LNCaP clone FGC (cell line): ENCODE measurements around the gene RAP2A.

Source experiments
- DNase-seq: peaks from one replicate; pipeline ENCODE4 v3.0.0-alpha.2; 2011; ENCODE audit warnings: low read depth
- H3K4me3 ChIP-seq: 2 replicates; pipeline ENCODE4 v1.5.1; 2011; ENCODE audit warnings: mild to moderate bottlenecking, low read depth, low read length, control low read depth
- TF ChIP-seq, protein P1 (sequence below): IDR thresholded peaks from 2 replicates; pipeline ENCODE4 v1.5.1; 2012; ENCODE audit warnings: mild to moderate bottlenecking; ENCODE audit not compliant: control insufficient read depth, insufficient read depth; ENCODE audit errors: extremely low read depth

RAP2A gene

DNA sequence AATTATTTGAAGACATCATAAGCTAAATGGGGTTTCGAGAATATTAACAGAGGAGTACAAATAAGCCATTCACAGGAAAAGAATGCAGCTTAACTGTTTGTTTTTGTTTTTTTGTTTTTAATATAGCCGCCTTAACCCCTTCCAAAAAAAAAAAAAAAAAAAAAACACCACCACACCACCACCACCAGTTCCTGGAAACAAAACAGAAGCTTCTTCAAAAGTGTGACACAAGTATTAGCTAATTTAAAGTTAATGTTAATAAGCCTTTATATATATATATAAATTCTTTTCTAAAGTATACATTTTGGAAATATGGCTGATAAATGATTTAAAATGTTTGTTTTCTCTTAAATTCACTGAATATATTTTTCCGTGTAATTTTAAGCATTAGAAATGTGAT is 1.4 kb downstream of the RAP2A start:
- TF ChIP-seq, protein P1, sequence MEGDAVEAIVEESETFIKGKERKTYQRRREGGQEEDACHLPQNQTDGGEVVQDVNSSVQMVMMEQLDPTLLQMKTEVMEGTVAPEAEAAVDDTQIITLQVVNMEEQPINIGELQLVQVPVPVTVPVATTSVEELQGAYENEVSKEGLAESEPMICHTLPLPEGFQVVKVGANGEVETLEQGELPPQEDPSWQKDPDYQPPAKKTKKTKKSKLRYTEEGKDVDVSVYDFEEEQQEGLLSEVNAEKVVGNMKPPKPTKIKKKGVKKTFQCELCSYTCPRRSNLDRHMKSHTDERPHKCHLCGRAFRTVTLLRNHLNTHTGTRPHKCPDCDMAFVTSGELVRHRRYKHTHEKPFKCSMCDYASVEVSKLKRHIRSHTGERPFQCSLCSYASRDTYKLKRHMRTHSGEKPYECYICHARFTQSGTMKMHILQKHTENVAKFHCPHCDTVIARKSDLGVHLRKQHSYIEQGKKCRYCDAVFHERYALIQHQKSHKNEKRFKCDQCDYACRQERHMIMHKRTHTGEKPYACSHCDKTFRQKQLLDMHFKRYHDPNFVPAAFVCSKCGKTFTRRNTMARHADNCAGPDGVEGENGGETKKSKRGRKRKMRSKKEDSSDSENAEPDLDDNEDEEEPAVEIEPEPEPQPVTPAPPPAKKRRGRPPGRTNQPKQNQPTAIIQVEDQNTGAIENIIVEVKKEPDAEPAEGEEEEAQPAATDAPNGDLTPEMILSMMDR, result no peak
- peak overlapping the region; percentile 60 for H3K4me3 ChIP-seq
- no peak for DNase-seq

DNA sequence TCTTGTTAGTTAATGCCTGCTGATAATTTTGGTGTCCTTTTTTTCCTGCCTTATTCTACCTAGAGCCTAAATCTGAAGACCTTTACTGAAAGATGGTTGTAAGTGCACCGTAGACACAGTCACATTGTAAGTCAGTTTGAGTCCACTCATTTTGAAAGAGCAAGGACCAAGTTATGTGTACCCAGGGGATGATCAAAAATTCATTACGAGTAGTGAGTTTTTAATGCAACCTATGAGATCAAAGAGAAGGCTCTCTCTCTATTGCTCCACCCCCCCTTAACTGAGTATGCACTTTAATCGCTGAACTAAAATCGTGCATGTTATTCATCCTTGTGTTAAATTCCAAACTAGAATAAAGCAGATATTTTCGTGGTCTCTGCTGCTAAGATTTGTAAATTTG is 1.8 kb downstream of the RAP2A start:
- no peak overlapping the region for H3K4me3 ChIP-seq
- DNase-seq, result no peak
- TF ChIP-seq, protein P1, result no peak

DNA sequence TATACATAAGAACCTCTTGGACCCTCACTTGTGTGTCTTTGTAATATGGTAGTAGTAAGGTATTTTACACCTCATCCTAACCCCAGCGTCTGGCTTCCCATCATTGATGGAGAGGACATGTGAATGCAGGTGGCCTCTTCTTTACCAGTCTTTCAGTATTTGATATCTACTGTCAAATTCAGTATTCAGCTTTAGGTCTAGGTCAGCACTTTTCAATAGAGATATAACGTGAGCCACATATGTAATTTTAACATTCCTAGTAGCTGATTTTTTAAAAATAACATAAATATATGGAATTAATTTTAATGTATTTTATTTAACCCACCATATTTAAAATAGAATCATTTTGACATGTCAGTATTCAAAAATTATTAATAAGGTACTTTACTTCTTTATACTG is 2.9 kb downstream of the RAP2A start:
- no peak for DNase-seq
- TF ChIP-seq, protein P1, result no peak
- H3K4me3 ChIP-seq, result no peak overlapping the region

DNA sequence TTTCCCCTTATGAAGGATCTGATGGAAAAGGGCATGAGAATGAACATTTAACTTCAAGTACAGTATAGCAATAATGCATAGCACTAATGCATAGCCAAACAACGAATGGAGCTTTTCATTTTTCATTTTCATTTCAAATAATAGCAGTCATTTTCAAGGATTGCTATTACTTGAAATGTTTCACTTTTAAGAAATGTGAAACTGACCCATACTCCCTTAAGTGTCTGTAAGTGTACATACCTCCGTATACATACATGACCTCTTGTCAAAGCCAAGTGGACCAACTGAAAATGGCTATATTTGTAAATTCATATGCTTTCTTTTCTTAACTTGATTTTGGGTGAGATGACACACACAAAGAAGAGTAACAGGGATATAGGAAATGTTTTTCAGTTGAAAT is 3.8 kb downstream of the RAP2A start:
- H3K4me3 ChIP-seq, result no peak overlapping the region
- DNase-seq, result no peak
- TF ChIP-seq, protein P1, result no peak

DNA sequence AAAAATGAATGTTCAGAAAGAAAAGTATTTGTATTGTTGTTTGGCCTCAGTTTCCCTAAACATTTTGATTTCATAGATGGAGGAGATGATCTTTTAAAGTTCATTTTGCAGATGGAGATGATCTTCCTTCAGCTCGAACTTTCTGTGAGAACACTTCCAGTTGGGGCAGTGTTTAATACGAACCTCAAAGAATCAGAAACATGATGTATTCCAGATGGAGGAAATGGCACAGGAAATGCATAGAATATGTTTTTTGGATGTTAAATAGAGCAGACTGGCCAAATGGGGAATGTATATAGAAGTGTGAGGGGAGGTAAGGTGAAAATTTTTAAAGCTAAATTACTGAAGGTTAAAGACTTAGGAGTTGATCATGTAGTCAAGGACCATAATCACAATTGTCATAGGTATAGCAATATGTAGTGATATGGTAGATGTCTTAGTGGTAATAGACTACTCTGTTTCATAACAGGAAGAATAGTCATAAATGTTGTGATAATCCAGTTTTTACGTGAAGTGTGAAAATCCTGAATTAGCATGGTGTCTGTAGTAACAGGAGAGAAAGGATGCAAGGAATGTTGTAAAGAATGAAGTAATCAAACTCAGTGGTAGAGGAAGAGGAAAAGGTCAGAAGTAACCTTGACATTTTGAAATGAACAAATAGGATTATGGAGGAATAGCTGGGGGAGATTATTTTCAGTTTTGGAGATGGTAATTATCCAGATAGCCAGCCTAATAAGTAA is 5.1 kb downstream of the RAP2A start:
- TF ChIP-seq, protein P1, result no peak
- no peak overlapping the region for H3K4me3 ChIP-seq
- DNase-seq, result no peak

DNA sequence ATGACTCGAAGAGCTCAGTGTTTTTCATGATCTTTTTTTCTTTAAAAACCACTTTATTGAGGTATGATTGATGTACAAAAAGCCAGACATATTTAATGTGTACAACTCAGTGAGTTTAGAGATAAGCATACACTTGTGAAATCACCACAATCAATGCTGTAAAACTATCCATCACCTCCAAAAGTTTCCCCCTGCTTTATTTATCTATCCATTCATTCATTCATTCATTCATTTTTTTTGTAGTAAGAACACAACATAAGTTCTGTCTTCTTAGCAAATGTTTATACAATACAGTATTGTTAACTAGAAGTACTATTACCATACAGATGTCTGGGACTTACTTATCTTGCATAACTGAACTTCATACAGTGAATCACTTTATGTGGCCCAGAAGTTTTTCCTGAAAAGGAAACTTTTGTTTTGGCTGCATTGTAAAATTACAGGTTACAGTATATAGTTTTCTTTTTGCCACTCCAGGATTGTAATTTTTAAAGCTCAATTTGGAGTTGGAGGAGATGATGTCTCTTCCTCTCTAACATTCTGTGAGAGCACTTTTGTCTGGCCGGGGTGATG is 6.7 kb downstream of the RAP2A start:
- H3K4me3 ChIP-seq, result no peak overlapping the region
- no peak for DNase-seq
- TF ChIP-seq, protein P1, result no peak

DNA sequence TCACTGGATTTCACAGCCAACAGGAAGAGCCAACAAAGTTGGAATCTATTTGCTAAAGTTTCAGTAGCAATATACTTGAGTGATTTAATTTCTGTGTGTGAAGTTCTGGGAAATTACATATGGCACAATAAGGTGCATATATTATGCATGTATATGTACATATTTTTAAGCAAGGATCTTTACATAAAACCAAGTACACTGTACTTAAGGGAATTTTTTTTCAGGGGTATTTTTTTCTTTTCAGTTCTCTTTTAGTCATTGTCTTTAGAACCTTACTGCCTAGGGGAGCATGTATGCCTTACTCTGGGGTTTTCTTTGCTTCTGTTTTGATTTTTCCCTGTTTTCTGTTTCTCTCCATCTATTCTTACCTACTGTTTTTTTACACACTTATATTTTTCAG is 7.4 kb downstream of the RAP2A start:
- TF ChIP-seq, protein P1, result no peak
- H3K4me3 ChIP-seq, result no peak overlapping the region
- no peak for DNase-seq
